Tibial nerve (tissue), 3 donors: ENCODE measurements around the gene TIGD6.

Experiments used
- CTCF ChIP-seq, 5 experiments: fragments of 200-600 bp in 3 of 5; fragments of 450-650 bp in 2 of 5; sonication (generic) in 3 of 5; IDR thresholded peaks; one replicate each; pipeline ENCODE4 v1.5.1; 2016 to 2019; ENCODE audit warnings: antibody characterized with exemption in 5 of 5, mild to moderate bottlenecking in 3 of 5, moderate library complexity in 2 of 5
- POLR2A ChIP-seq, 2 donors: fragments of 450-650 bp; IDR thresholded peaks; one replicate each; pipeline ENCODE4 v1.6.1; 2017; ENCODE audit warnings: antibody characterized with exemption in 2 of 2, mild to moderate bottlenecking in 2 of 2, moderate library complexity in 2 of 2

- TF ChIP-seq CTCF (IDR thresholded peaks at IDR 0.05) (no peak), POLR2A (IDR thresholded peaks at IDR 0.05) (no peak)
These were observed 24.0 kb upstream of the TIGD6 start for GRCh38 chr5:150024346-150024984.
